Mesendoderm (in vitro differentiated cells): ENCODE measurements around the gene PCBP3.

ENCODE experiments used
- DNase-seq: peaks from one replicate; pipeline ENCODE4 v3.0.0; 2013
- H2AK5ac ChIP-seq: 2 replicates; pipeline ENCODE4 v1.6.1; 2013; ENCODE audit warnings: low read length, inconsistent platforms
- H2BK120ac ChIP-seq: 2 replicates; pipeline ENCODE4 v1.6.1; 2013; ENCODE audit warnings: low read depth, mild to moderate bottlenecking, low read length, moderate library complexity, mixed read lengths
- H2BK15ac ChIP-seq: replicated peaks from 2 replicates; pipeline ENCODE4 v1.6.1; 2013; ENCODE audit warnings: low read depth, mild to moderate bottlenecking, moderate library complexity
- H2BK5ac ChIP-seq: 2 replicates; pipeline ENCODE4 v1.6.1; 2013; ENCODE audit warnings: low read length, inconsistent platforms
- H3K18ac ChIP-seq: 2 replicates; pipeline ENCODE4 v1.6.1; 2013; ENCODE audit warnings: mild to moderate bottlenecking, low read length, mixed read lengths
- H3K23ac ChIP-seq: one replicate; pipeline ENCODE4 v1.6.1; 2013; ENCODE audit warnings: low read length
- H3K27ac ChIP-seq: 2 replicates; pipeline ENCODE4 v1.5.1; 2013; ENCODE audit warnings: low read depth, mild to moderate bottlenecking, inconsistent platforms, low read length, moderate library complexity
- H3K27me3 ChIP-seq: 2 replicates; pipeline ENCODE4 v1.6.1; 2013; ENCODE audit warnings: low read length, control low read depth, mild to moderate bottlenecking, inconsistent platforms; ENCODE audit not compliant: insufficient read depth, poor library complexity
- H3K36me3 ChIP-seq: 2 replicates; pipeline ENCODE4 v1.6.1; 2013; ENCODE audit warnings: low read length, inconsistent platforms; ENCODE audit not compliant: control insufficient read depth, insufficient read depth
- H3K4ac ChIP-seq: one replicate; pipeline ENCODE4 v1.6.1; 2013; ENCODE audit warnings: low read depth, mild to moderate bottlenecking, low read length, moderate library complexity
- H3K4me1 ChIP-seq: 2 replicates; pipeline ENCODE4 v1.6.1; 2013; ENCODE audit warnings: low read depth, low read length, inconsistent platforms; ENCODE audit not compliant: control insufficient read depth
- H3K4me2 ChIP-seq: 2 replicates; pipeline ENCODE4 v1.6.1; 2013; ENCODE audit warnings: low read length
- H3K4me3 ChIP-seq: 2 replicates; pipeline ENCODE4 v1.5.1; 2013; ENCODE audit warnings: mild to moderate bottlenecking, low read length
- H3K56ac ChIP-seq: one replicate; pipeline ENCODE4 v1.6.1; 2013; ENCODE audit warnings: low read length
- H3K79me1 ChIP-seq: 2 replicates; pipeline ENCODE4 v1.6.1; 2013; ENCODE audit warnings: low read length, inconsistent platforms
- H3K79me2 ChIP-seq: 2 replicates; pipeline ENCODE4 v1.6.1; 2013; ENCODE audit warnings: mild to moderate bottlenecking, low read length; ENCODE audit not compliant: control insufficient read depth, insufficient read depth
- H3K9ac ChIP-seq: 2 replicates; pipeline ENCODE4 v1.6.1; 2013; ENCODE audit warnings: low read length, inconsistent platforms
- H4K5ac ChIP-seq: one replicate; pipeline ENCODE4 v1.6.1; 2013; ENCODE audit warnings: low read length
- H4K8ac ChIP-seq: one replicate; pipeline ENCODE4 v1.6.1; 2013; ENCODE audit warnings: low read depth, mild to moderate bottlenecking, control low read depth, low read length, moderate library complexity
- WGBS: extraction: QIAGEN DNeasy Blood & Tissue Kit; methylation state at CpG from one replicate; pipeline ENCODE4 v1.1.7; 2013; ENCODE audit warnings: low lambda C conversion rate, missing lambda C conversion rate; ENCODE audit not compliant: insufficient coverage; ENCODE audit errors: extremely low coverage; 5-methylcytosine and 5-hydroxymethylcytosine counted together

The PCBP3 gene

DNA sequence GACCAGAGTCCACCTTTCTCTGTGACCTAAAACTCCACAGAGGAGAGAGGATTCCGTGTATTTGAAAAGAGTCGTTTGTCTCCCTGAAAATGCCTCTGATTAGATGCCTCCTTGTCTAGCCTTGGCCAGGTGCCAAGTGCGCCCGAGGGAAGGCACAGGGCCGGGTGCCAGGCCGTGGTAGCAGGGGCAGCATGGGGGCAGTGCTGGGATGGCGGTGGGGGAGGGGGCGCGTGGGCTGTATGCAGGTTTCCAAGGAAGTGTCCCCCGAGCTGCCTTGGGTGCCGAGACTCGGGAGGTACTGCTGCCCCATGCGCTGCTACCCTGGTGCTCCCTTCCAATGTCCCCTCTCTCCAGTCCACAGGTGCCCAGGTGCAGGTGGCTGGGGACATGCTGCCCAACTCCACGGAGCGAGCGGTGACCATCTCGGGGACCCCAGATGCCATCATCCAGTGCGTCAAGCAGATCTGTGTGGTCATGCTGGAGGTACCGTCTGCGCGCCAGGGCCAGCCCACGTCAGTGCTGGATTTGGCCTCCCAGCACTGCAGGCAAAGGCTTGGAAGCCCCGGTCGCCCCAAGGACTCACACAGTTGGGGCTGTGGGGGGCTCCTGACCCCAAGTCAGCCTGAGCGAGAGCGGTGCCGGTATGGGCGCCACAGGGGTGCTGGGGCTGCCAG, 267.2 kb downstream of the PCBP3 start:
- H3K79me1 ChIP-seq: no peaks in the 10 kb centered on the region
- H4K5ac ChIP-seq: no peak overlapping the region
- H3K4me1 ChIP-seq: no peaks in the 10 kb centered on the region
- no peak overlapping the region for H3K23ac ChIP-seq
- no peak overlapping the region for H3K9ac ChIP-seq
- no peak for DNase-seq
- no peak overlapping the region for H3K4ac ChIP-seq
- H2BK120ac ChIP-seq: no peak overlapping the region
- H3K56ac ChIP-seq: no peak overlapping the region
- H3K27ac ChIP-seq: no peak overlapping the region
- no peak overlapping the region for H3K4me3 ChIP-seq
- no peaks in the 10 kb centered on the region for H3K27me3 ChIP-seq
- no peak overlapping the region for H3K4me2 ChIP-seq
- H3K79me2 ChIP-seq: no peaks in the 10 kb centered on the region
- H3K36me3 ChIP-seq: no peaks in the 10 kb centered on the region
- no CpG with 5 or more reads among the region's 28 CpGs for WGBS
- no peak overlapping the region for H2AK5ac ChIP-seq
- no peak overlapping the region for H2BK15ac ChIP-seq
- no peak overlapping the region for H2BK5ac ChIP-seq
- H4K8ac ChIP-seq: no peak overlapping the region
- no peak overlapping the region for H3K18ac ChIP-seq

DNA sequence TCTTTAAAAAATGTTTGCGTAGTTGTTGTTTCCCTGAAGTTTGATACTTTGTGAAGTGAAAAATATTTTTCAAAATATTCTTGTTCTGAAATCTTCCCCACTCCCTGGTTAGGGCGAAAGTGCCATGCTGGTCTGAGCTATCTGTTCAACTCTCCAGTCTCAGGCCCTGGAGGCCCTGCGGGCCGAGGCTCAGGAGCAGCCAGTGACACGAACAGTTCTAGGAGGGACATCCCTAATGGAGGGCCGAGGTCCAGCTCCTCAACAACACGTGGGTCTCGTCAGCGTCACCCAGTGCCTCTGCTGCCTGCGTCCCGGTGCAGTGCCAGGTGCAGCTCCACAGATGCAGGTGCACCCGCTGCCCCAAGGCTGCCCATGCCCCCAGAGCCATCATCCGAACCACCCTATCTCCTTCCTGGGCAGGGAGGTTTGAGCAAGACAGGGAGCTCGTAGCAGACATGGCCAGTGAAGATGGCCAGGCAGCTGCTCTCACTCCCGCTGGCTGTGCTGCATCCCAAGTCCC, 268.3 kb downstream of the PCBP3 start:
- Histone ChIP-seq H2BK5ac (no peak overlapping the region), H3K23ac (no peak overlapping the region), H3K27me3 (no peaks in the 10 kb centered on the region), H4K5ac (no peak overlapping the region), H2BK15ac (no peak overlapping the region), H3K79me2 (no peaks in the 10 kb centered on the region), H3K4ac (no peak overlapping the region), H3K4me1 (no peaks in the 10 kb centered on the region), H3K27ac (no peak overlapping the region), H2AK5ac (no peak overlapping the region), H2BK120ac (no peak overlapping the region), H3K56ac (no peak overlapping the region), H4K8ac (no peak overlapping the region), H3K4me2 (no peak overlapping the region), H3K18ac (no peak overlapping the region), H3K9ac (no peak overlapping the region), H3K4me3 (no peak overlapping the region), H3K36me3 (no peaks in the 10 kb centered on the region), H3K79me1 (no peaks in the 10 kb centered on the region)
- DNase-seq: no peak
- no CpG with 5 or more reads among the region's 15 CpGs for WGBS

DNA sequence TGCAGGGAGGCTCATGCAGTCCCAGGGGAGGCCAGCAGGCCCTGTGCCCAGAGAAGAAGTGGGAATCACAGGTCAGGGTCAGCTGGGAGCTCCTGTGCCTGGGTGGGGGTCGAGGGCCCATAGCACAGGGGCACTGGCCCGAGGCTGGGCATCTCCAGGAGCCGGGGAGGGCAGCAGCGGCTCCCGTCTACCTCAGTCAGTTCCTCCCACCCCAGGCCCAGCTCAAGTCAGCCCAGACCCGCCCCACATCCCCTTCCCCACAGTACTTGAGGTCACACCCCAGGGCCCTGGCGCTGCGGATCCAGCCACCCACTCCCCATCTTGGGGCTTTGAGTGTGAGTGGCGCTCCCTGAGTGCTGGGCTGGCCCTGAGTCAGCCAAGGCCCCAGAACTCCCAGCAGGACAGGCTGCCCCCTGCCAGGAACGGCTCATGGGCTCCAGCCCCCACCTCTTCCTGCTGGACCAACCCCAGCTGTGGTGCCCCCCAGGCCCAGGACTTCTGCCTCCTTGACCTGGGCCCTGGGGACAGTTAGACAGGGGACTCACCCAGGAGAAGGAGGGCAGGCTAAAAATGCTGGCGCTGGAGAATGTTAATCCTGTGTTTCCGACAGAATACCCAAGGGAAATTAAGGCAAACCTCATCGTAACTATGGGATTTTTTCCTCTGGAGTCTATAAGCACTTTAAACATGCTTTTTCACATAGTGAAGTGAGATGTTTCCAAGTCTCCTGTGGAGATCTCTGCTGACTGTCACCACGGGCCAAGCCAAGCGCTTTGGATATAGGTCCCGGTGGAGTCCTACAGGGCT, 269.3 kb downstream of the PCBP3 start:
- H4K5ac ChIP-seq: no peak overlapping the region
- no peak overlapping the region for H2BK5ac ChIP-seq
- no peak overlapping the region for H3K9ac ChIP-seq
- no peaks in the 10 kb centered on the region for H3K27me3 ChIP-seq
- H3K4me3 ChIP-seq: no peak overlapping the region
- H3K56ac ChIP-seq: no peak overlapping the region
- H3K79me1 ChIP-seq: no peaks in the 10 kb centered on the region
- H4K8ac ChIP-seq: no peak overlapping the region
- no peak overlapping the region for H2BK120ac ChIP-seq
- H2BK15ac ChIP-seq: no peak overlapping the region
- no peak overlapping the region for H3K4me2 ChIP-seq
- no CpG with 5 or more reads among the region's 16 CpGs for WGBS
- no peaks in the 10 kb centered on the region for H3K4me1 ChIP-seq
- H3K23ac ChIP-seq: no peak overlapping the region
- H3K4ac ChIP-seq: no peak overlapping the region
- no peak overlapping the region for H3K18ac ChIP-seq
- no peak for DNase-seq
- no peaks in the 10 kb centered on the region for H3K79me2 ChIP-seq
- no peak overlapping the region for H2AK5ac ChIP-seq
- H3K27ac ChIP-seq: no peak overlapping the region
- H3K36me3 ChIP-seq: no peaks in the 10 kb centered on the region

DNA sequence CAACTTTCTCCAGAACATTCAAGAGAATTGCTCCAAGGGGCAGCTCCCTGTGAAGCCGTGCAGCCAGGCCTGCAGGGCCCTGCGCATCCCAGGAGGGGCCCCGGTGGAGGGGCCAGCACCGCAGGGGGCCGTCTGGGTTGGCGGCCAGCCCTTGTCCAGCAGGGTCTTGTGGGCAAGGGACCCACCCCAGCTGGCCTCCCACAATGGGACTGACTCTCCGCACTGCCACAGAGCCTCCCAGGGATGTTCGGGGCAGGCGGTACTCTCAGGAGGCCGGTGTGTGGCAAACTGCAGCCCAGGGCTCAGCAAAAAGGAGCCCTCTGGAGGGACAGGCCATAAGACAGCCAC, 269.9 kb downstream of the PCBP3 start:
- Histone ChIP-seq H3K9ac (no peak overlapping the region), H3K56ac (no peak overlapping the region), H2BK5ac (no peak overlapping the region), H3K18ac (no peak overlapping the region), H3K23ac (no peak overlapping the region), H3K4me2 (no peak overlapping the region), H3K36me3 (no peaks in the 10 kb centered on the region), H2AK5ac (no peak overlapping the region), H3K27me3 (no peaks in the 10 kb centered on the region), H3K4me1 (no peaks in the 10 kb centered on the region), H3K4me3 (no peak overlapping the region), H4K8ac (no peak overlapping the region), H2BK15ac (no peak overlapping the region), H3K27ac (no peak overlapping the region), H3K79me1 (no peaks in the 10 kb centered on the region), H3K4ac (no peak overlapping the region), H3K79me2 (no peaks in the 10 kb centered on the region), H2BK120ac (no peak overlapping the region), H4K5ac (no peak overlapping the region)
- WGBS: no CpG with 5 or more reads among the region's 10 CpGs
- DNase-seq: no peak

DNA sequence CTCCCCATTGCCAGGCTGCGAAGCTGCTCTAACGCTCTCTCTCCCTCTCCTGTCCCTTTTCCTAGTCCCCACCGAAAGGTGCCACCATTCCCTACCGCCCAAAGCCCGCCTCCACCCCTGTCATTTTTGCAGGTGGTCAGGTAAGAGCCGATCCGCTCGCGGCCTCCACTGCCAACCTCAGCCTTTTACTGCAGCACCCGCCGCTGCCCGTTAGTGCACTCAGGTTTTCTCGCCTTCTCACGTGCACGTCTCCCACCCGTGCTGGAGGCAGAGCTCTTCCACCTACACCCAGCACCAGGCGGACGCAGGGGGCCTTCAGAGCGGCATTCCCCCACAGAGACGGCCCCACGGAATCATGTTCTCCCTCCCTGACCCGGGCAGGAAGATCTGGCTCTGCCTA, 270.4 kb downstream of the PCBP3 start:
- Histone ChIP-seq H3K79me1 (no peaks in the 10 kb centered on the region), H2BK5ac (no peak overlapping the region), H2BK120ac (no peak overlapping the region), H3K9ac (no peak overlapping the region), H4K8ac (no peak overlapping the region), H4K5ac (no peak overlapping the region), H3K4ac (no peak overlapping the region), H3K27me3 (no peaks in the 10 kb centered on the region), H3K4me2 (no peak overlapping the region), H3K27ac (no peak overlapping the region), H3K18ac (no peak overlapping the region), H3K4me3 (no peak overlapping the region), H3K56ac (no peak overlapping the region), H3K4me1 (no peaks in the 10 kb centered on the region), H3K79me2 (no peaks in the 10 kb centered on the region), H2BK15ac (no peak overlapping the region), H3K23ac (no peak overlapping the region), H3K36me3 (no peaks in the 10 kb centered on the region), H2AK5ac (no peak overlapping the region)
- WGBS: no CpG with 5 or more reads among the region's 22 CpGs
- no peak for DNase-seq
